ENCODE measurements around the gene CNIH1.
"Not testable (repeated sequence)": the region's sequence is repeated elsewhere in the genome, so short reads cannot be mapped to it uniquely, and the experiment has no call there.

CNIH1 gene

DNA sequence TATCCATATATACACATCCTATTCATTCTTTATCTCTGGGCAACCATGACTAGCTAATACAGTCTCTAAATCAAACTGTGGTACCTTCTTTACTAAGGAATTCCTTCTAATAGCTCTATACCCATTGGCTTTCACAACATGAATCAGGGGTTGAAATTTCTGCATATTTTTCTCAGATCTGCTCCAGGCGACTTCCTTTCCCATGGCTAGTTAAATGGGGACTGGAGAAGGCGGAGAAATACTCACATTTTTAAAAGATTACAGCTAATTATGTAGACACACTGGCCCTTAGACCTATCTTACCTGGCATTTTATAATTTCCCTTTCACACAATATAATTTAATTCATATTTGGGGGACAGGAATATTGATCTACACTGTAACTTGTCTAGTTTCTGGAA lies 45.5 kb downstream of the CNIH1 start:
- H3K4me3 ChIP-seq (ENCODE audit: low read depth in 1 of 2, low read length in 2 of 2), result no peak overlapping the region

DNA sequence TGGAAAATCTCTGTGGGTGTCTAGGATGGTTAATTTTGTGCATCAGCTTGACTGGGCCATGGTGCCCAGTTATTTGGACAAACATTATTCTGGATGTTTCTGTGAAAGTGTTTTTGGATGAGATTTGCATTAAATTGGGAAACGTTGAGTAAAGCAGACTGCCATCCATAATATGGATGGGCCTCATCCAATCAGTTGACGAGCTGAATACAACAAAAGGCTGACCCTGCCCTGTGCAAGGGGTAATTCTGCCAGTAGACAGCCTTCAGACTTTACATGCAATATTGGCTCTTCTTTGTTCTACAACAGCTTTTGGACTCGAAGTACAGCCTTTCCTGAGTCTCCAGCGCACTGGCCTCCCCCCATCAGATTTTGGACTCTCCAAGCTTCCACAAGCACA lies 45.9 kb downstream of the CNIH1 start:
- Histone ChIP-seq H3K27ac (ENCODE audit: low read length) (no peak overlapping the region), H3K9me3 (ENCODE audit: control insufficient read depth in 1 of 2, low read length in 2 of 2) (no peaks in the 10 kb centered on the region), H3K36me3 (ENCODE audit: control insufficient read depth in 1 of 2, insufficient read depth in 2 of 2, low read length in 2 of 2) (no peaks in the 10 kb centered on the region), H3K4me1 (ENCODE audit: control insufficient read depth in 1 of 2, insufficient read depth in 2 of 2, low read length in 2 of 2) (peaks cover 0 to 4% of the 10 kb centered on the region in 2 donors), H3K27me3 (ENCODE audit: low read depth, low read length) (no peaks in the 10 kb centered on the region), H3K4me3 (ENCODE audit: low read depth in 1 of 2, low read length in 2 of 2) (no peak overlapping the region)

More for the DNA sequence above, 45.5 kb downstream of the CNIH1 start:
- Histone ChIP-seq H3K27me3 (ENCODE audit: low read depth, low read length) (no peaks in the 10 kb centered on the region), H3K9me3 (ENCODE audit: control insufficient read depth in 1 of 2, low read length in 2 of 2) (no peaks in the 10 kb centered on the region), H3K4me1 (ENCODE audit: control insufficient read depth in 1 of 2, insufficient read depth in 2 of 2, low read length in 2 of 2) (peaks cover 0 to 4% of the 10 kb centered on the region in 2 donors), H3K27ac (ENCODE audit: low read length) (no peak overlapping the region), H3K36me3 (ENCODE audit: control insufficient read depth in 1 of 2, insufficient read depth in 2 of 2, low read length in 2 of 2) (no peaks in the 10 kb centered on the region)

DNA sequence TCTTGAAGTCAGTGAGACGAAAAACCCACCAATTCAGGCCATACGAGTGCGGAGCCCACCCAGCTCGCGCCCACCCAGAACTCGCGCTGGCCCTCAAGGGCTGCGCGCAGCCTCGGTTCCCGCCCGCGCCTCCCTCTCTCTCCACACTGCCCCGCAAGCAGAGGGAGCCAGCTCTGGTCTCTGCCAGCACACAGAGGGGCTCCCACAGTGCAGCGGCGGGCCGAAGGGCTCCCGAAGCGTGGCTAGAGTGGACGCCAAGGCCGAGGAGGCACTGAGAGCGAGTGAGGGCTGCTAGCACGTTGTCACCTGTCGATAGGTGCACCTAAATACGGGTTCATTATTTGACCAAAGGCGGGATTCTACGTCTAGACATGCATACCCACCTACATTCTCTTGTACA lies 46.6 kb downstream of the CNIH1 start:
- H3K27ac ChIP-seq (ENCODE audit: low read length), result no peak overlapping the region
- no peaks in the 10 kb centered on the region for H3K27me3 ChIP-seq (ENCODE audit: low read depth, low read length)
- no peak overlapping the region for H3K4me3 ChIP-seq (ENCODE audit: low read depth in 1 of 2, low read length in 2 of 2)
- peaks cover 0 to 4% of the 10 kb centered on the region in 2 donors for H3K4me1 ChIP-seq (ENCODE audit: control insufficient read depth in 1 of 2, insufficient read depth in 2 of 2, low read length in 2 of 2)
- H3K9me3 ChIP-seq (ENCODE audit: control insufficient read depth in 1 of 2, low read length in 2 of 2), result no peaks in the 10 kb centered on the region
- H3K36me3 ChIP-seq (ENCODE audit: control insufficient read depth in 1 of 2, insufficient read depth in 2 of 2, low read length in 2 of 2), result no peaks in the 10 kb centered on the region

DNA sequence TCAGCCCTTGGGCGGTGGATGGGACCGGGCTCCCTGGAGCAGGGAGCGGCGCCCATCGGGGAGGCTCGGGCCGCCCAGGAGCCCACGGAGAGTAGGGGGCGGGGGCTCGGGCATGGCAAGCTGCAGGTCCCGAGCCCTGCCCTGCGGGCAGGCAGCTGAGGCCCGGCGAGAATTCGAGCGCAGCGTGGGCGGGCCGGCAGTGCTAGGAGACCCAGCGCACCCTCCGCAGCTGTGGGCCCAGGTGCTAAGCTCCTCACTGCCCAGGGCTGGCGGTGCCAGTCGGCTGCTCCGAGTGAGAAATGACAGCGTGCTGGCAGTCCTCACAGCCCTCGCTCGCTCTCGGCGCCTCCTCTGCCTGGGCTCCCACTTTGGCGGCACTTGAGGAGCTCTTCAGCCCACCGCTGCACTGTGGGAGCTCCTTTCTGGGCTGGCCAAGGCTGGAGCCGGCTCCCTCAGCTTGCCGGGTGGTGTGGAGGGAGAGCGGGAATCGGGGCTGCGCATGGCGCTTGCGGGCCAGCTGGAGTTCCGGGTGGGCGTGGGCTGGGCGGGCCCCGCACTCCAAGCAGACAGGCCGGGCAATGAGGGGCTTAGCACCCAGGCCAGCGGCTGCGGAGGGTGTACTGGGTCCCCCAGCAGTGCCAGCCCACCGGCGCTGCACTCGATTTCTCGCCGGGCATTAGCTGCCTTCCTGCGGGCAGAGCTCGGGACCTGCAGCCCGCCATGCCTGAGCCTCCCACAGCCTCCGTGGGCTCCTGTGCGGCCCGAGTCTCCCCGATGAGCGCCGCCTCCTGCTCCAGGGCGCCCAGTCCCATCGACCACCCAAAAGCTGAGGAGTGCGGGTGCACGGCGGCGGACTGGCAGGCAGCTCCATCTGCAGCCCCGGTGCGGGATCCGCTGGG lies 47.9 kb downstream of the CNIH1 start:
- not testable (repeated sequence) for H3K27ac ChIP-seq (ENCODE audit: low read length); H3K36me3 ChIP-seq (ENCODE audit: control insufficient read depth in 1 of 2, insufficient read depth in 2 of 2, low read length in 2 of 2); H3K4me1 ChIP-seq (ENCODE audit: control insufficient read depth in 1 of 2, insufficient read depth in 2 of 2, low read length in 2 of 2); H3K9me3 ChIP-seq (ENCODE audit: control insufficient read depth in 1 of 2, low read length in 2 of 2); H3K27me3 ChIP-seq (ENCODE audit: low read depth, low read length); H3K4me3 ChIP-seq (ENCODE audit: low read depth in 1 of 2, low read length in 2 of 2)

DNA sequence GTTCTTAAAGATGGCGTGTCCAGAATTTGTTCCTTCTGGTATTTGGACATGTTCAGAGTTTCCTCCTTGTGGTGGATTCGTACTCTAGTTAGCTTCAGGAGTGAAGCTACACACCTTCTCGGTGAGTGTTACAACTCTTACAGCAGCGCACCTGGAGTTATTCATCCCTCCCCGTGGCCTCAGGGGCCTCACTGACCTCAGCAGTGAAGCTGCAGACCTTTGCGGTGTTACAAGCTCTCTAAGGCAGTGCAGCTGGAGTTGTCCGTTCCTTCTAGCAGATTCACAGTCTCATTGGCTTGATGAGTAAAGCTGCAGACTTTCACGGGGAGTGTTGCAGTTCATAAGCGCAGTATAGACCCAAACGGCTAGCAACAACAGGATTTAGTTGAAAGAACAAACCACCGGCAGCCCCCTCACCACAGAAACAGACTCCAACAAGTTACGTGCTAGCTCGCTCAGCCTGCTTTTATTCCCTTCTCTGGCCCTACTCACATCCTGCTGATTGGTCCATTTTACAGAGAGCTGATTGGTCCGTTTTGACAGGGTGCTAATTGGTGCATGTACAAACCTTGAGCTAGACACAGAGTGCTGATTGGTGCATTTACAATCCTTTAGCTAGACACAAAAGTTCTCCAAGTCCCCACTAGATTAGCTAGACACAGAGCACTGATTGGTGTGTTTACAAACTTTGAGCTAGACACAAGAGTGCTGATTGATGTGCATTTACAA lies 48.9 kb downstream of the CNIH1 start:
- no peaks in the 10 kb centered on the region for H3K36me3 ChIP-seq (ENCODE audit: control insufficient read depth in 1 of 2, insufficient read depth in 2 of 2, low read length in 2 of 2)
- peaks cover 0 to 3% of the 10 kb centered on the region in 2 donors for H3K4me1 ChIP-seq (ENCODE audit: control insufficient read depth in 1 of 2, insufficient read depth in 2 of 2, low read length in 2 of 2)
- no peak overlapping the region for H3K27ac ChIP-seq (ENCODE audit: low read length)
- H3K4me3 ChIP-seq (ENCODE audit: low read depth in 1 of 2, low read length in 2 of 2), result no peak overlapping the region
- no peaks in the 10 kb centered on the region for H3K27me3 ChIP-seq (ENCODE audit: low read depth, low read length)
- H3K9me3 ChIP-seq (ENCODE audit: control insufficient read depth in 1 of 2, low read length in 2 of 2), result no peaks in the 10 kb centered on the region

DNA sequence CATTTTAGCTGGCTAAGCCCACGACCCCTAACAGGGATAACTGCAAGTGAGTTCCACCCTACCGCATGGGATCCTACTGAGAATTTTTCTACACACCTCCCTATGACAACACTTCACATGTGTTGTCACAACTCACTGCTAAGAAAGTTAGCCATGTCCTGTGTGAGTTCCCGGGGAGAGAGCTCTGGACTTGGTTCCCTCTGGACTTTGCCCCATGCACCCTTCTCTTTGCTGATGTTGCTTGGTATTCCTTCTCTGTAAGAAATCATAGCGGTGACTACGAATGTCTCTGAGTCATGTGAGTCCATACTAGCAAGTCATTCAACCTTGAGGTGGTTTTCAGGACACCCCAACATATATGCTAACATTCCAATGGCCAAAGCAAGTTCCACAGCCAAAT lies 53.8 kb downstream of the CNIH1 start:
- Histone ChIP-seq H3K27ac (ENCODE audit: low read length) (no peak overlapping the region), H3K4me1 (ENCODE audit: control insufficient read depth in 1 of 2, insufficient read depth in 2 of 2, low read length in 2 of 2) (no peaks in the 10 kb centered on the region), H3K36me3 (ENCODE audit: control insufficient read depth in 1 of 2, insufficient read depth in 2 of 2, low read length in 2 of 2) (no peaks in the 10 kb centered on the region), H3K4me3 (ENCODE audit: low read depth in 1 of 2, low read length in 2 of 2) (no peak overlapping the region), H3K9me3 (ENCODE audit: control insufficient read depth in 1 of 2, low read length in 2 of 2) (no peaks in the 10 kb centered on the region), H3K27me3 (ENCODE audit: low read depth, low read length) (no peaks in the 10 kb centered on the region)

DNA sequence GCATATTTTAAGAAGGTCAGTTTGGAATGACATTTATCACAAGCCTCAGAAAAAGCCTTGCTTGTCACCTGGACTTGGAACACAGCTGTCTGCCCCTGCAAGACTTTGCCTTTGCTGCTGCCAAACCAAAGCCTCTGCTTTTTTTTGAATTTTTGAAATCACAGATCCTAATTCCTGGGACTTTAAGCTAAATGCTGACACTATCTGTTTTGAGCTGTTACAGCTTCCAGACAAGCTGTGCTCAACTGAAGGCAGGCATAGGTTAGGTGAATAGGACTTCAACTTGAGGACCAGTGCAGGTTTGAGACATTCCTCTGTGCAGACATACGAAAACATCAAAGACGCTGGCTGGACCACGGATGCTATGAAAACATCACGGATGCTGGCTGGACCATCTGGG lies 55.6 kb downstream of the CNIH1 start:
- Histone ChIP-seq H3K27me3 (ENCODE audit: low read depth, low read length) (no peaks in the 10 kb centered on the region), H3K27ac (ENCODE audit: low read length) (no peak overlapping the region), H3K36me3 (ENCODE audit: control insufficient read depth in 1 of 2, insufficient read depth in 2 of 2, low read length in 2 of 2) (no peaks in the 10 kb centered on the region), H3K4me1 (ENCODE audit: control insufficient read depth in 1 of 2, insufficient read depth in 2 of 2, low read length in 2 of 2) (no peaks in the 10 kb centered on the region), H3K9me3 (ENCODE audit: control insufficient read depth in 1 of 2, low read length in 2 of 2) (no peaks in the 10 kb centered on the region), H3K4me3 (ENCODE audit: low read depth in 1 of 2, low read length in 2 of 2) (no peak overlapping the region)

DNA sequence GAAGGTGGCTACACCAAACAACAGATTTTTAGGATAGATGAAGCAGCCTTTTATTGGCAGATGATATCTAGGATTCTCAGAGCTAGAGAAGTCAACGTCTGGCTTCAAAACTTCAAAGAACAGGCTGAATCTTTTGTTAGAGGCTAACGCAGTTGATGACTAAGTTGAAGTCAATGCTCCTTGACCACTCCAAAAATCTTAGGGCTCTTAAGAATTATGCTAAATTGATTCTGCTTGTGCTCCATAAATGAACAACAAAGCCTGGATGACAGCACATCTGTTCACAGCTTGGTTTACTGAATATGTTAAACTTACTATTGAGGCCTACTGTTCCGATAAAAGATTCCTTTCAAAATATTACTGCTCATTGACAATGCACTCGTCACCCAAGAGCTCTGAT lies 57.3 kb downstream of the CNIH1 start:
- H3K36me3 ChIP-seq (ENCODE audit: control insufficient read depth in 1 of 2, insufficient read depth in 2 of 2, low read length in 2 of 2), result no peaks in the 10 kb centered on the region
- no peaks in the 10 kb centered on the region for H3K4me1 ChIP-seq (ENCODE audit: control insufficient read depth in 1 of 2, insufficient read depth in 2 of 2, low read length in 2 of 2)
- no peaks in the 10 kb centered on the region for H3K27me3 ChIP-seq (ENCODE audit: low read depth, low read length)
- no peak overlapping the region for H3K4me3 ChIP-seq (ENCODE audit: low read depth in 1 of 2, low read length in 2 of 2)
- no peak overlapping the region for H3K27ac ChIP-seq (ENCODE audit: low read length)
- no peaks in the 10 kb centered on the region for H3K9me3 ChIP-seq (ENCODE audit: control insufficient read depth in 1 of 2, low read length in 2 of 2)

DNA sequence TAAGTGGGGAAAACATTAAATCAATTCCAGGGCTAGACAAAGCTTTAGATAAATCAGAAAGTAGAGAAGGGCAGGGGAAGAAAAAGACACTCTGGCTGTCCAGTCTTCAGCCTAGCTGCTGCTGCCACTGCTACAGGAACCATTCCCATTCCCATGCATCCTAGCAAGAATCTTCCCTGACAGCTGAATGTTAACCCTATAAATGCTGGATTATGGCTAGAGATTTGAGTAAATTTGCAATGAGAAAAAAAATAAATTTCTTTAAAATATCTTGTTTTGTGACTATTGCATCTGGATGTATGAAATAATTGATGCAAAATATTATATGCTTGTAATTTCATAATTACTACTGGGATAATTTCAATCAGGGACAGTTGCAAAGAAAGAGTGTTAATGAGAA lies 59.4 kb downstream of the CNIH1 start:
- no peak overlapping the region for H3K4me3 ChIP-seq (ENCODE audit: low read depth in 1 of 2, low read length in 2 of 2)
- H3K36me3 ChIP-seq (ENCODE audit: control insufficient read depth in 1 of 2, insufficient read depth in 2 of 2, low read length in 2 of 2), result no peaks in the 10 kb centered on the region
- H3K27ac ChIP-seq (ENCODE audit: low read length), result no peak overlapping the region
- H3K27me3 ChIP-seq (ENCODE audit: low read depth, low read length), result no peaks in the 10 kb centered on the region
- H3K9me3 ChIP-seq (ENCODE audit: control insufficient read depth in 1 of 2, low read length in 2 of 2), result no peaks in the 10 kb centered on the region
- no peaks in the 10 kb centered on the region for H3K4me1 ChIP-seq (ENCODE audit: control insufficient read depth in 1 of 2, insufficient read depth in 2 of 2, low read length in 2 of 2)

DNA sequence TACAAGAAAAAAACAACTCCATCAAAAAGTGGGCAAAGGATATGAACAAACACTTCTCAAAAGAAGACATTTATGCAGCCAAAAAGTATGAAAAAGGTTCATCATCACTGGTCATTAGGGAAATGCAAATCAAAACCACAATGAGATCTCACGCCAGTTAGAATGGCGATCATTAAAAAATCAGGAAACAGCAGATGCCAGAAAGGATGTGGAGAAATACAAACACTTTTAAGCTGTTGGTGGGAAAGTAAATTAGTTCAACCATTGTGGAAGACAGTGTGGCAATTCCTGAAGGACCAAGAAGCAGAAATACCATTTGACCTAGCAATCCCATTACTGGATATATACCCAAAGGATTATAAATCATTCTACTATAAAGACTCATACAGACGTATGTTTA lies 60.6 kb downstream of the CNIH1 start:
- H3K9me3 ChIP-seq (ENCODE audit: control insufficient read depth in 1 of 2, low read length in 2 of 2); H3K4me1 ChIP-seq (ENCODE audit: control insufficient read depth in 1 of 2, insufficient read depth in 2 of 2, low read length in 2 of 2); H3K27me3 ChIP-seq (ENCODE audit: low read depth, low read length); H3K36me3 ChIP-seq (ENCODE audit: control insufficient read depth in 1 of 2, insufficient read depth in 2 of 2, low read length in 2 of 2); H3K27ac ChIP-seq (ENCODE audit: low read length); H3K4me3 ChIP-seq (ENCODE audit: low read depth in 1 of 2, low read length in 2 of 2): not testable (repeated sequence)

DNA sequence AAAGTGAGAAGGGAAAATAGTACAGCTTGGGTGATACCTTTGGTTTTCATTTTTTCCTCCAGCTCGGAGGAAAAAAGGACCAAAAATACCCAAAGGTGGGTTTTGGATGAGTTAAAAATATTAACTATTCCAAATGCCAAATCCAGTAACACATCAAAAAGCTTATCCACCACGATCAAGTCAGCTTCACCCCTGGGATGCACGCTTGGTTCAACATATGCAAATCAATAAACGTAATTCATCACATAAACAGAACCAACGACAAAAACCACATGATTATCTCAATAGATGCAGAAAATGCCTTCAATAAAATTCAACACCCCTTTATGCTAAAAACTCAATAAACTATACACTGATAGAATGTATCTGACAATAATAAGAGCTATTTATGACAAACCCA lies 62.3 kb downstream of the CNIH1 start:
- H3K27ac ChIP-seq (ENCODE audit: low read length); H3K36me3 ChIP-seq (ENCODE audit: control insufficient read depth in 1 of 2, insufficient read depth in 2 of 2, low read length in 2 of 2); H3K9me3 ChIP-seq (ENCODE audit: control insufficient read depth in 1 of 2, low read length in 2 of 2); H3K4me3 ChIP-seq (ENCODE audit: low read depth in 1 of 2, low read length in 2 of 2); H3K27me3 ChIP-seq (ENCODE audit: low read depth, low read length); H3K4me1 ChIP-seq (ENCODE audit: control insufficient read depth in 1 of 2, insufficient read depth in 2 of 2, low read length in 2 of 2): not testable (repeated sequence)

Measured in muscle layer of duodenum (tissue), 2 donors.